ENCODE data around the gene COL18A1.

The COL18A1 gene

GRCh38 chr21:45507888-45508508, 103.0 kb downstream of the COL18A1 start:
- TF ChIP-seq ARNTL (CRISPR knock-in tag; IDR thresholded peaks at IDR 0.05; ENCODE audit: borderline replicate concordance, low read depth) (no peak), ZC3H10 (CRISPR knock-in tag; IDR thresholded peaks at IDR 0.05) (no peak), PATZ1 (CRISPR knock-in tag; IDR thresholded peaks at IDR 0.05; ENCODE audit: borderline replicate concordance) (no peak), ZNF8 (CRISPR knock-in tag; IDR thresholded peaks at IDR 0.05) (no peak), ZFP30 (CRISPR knock-in tag; IDR thresholded peaks at IDR 0.05) (no peak), ZFP3 (CRISPR knock-in tag; IDR thresholded peaks at IDR 0.05) (no peak), CSRNP3 (CRISPR knock-in tag; IDR thresholded peaks at IDR 0.05) (no peak), CREB5 (CRISPR knock-in tag; IDR thresholded peaks at IDR 0.05; ENCODE audit: low read depth) (no peak), TOX (CRISPR knock-in tag; IDR thresholded peaks at IDR 0.05; ENCODE audit: borderline replicate concordance) (no peak), CSDC2 (CRISPR knock-in tag; IDR thresholded peaks at IDR 0.05) (no peak), TCF4 (CRISPR knock-in tag; IDR thresholded peaks at IDR 0.05; ENCODE audit: borderline replicate concordance) (no peak), ZNF565 (CRISPR knock-in tag; conservative IDR thresholded peaks at IDR 0.05; ENCODE audit: low read depth) (no peak), BACH2 (CRISPR knock-in tag; IDR thresholded peaks at IDR 0.05; ENCODE audit: borderline replicate concordance) (no peak), PPARA (CRISPR knock-in tag; IDR thresholded peaks at IDR 0.05; ENCODE audit: borderline replicate concordance) (no peak), GLIS3 (CRISPR knock-in tag; IDR thresholded peaks at IDR 0.05) (no peak), ZNF70 (CRISPR knock-in tag; IDR thresholded peaks at IDR 0.05) (no peak), TSHZ2 (CRISPR knock-in tag; IDR thresholded peaks at IDR 0.05) (no peak), ESRRG (CRISPR knock-in tag; IDR thresholded peaks at IDR 0.05) (no peak), OSR1 (CRISPR knock-in tag; IDR thresholded peaks at IDR 0.05) (no peak)
- no peak for ATAC-seq

GRCh38 chr21:45508607-45509565, 103.9 kb downstream of the COL18A1 start:
- no peak for ATAC-seq
- TF ChIP-seq GLIS3 (CRISPR knock-in tag; IDR thresholded peaks at IDR 0.05) (no peak), CSRNP3 (CRISPR knock-in tag; IDR thresholded peaks at IDR 0.05) (no peak), OSR1 (CRISPR knock-in tag; IDR thresholded peaks at IDR 0.05) (no peak), BACH2 (CRISPR knock-in tag; IDR thresholded peaks at IDR 0.05; ENCODE audit: borderline replicate concordance) (no peak), ZNF70 (CRISPR knock-in tag; IDR thresholded peaks at IDR 0.05) (no peak), ESRRG (CRISPR knock-in tag; IDR thresholded peaks at IDR 0.05) (no peak), ZFP3 (CRISPR knock-in tag; IDR thresholded peaks at IDR 0.05) (no peak), TOX (CRISPR knock-in tag; IDR thresholded peaks at IDR 0.05; ENCODE audit: borderline replicate concordance) (no peak), TCF4 (CRISPR knock-in tag; IDR thresholded peaks at IDR 0.05; ENCODE audit: borderline replicate concordance) (no peak), ZNF565 (CRISPR knock-in tag; conservative IDR thresholded peaks at IDR 0.05; ENCODE audit: low read depth) (no peak), SNAI2 (CRISPR knock-in tag; IDR thresholded peaks at IDR 0.05) (no peak), ZNF8 (CRISPR knock-in tag; IDR thresholded peaks at IDR 0.05) (no peak), PPARA (CRISPR knock-in tag; IDR thresholded peaks at IDR 0.05; ENCODE audit: borderline replicate concordance) (no peak), RARB (CRISPR knock-in tag; IDR thresholded peaks at IDR 0.05) (no peak), CREB5 (CRISPR knock-in tag; IDR thresholded peaks at IDR 0.05; ENCODE audit: low read depth) (no peak), ARNTL (CRISPR knock-in tag; IDR thresholded peaks at IDR 0.05; ENCODE audit: borderline replicate concordance, low read depth) (no peak), CSDC2 (CRISPR knock-in tag; IDR thresholded peaks at IDR 0.05) (no peak), PATZ1 (CRISPR knock-in tag; IDR thresholded peaks at IDR 0.05; ENCODE audit: borderline replicate concordance) (no peak)
